ENCODE measurements around the gene SLC38A9.

DNA sequence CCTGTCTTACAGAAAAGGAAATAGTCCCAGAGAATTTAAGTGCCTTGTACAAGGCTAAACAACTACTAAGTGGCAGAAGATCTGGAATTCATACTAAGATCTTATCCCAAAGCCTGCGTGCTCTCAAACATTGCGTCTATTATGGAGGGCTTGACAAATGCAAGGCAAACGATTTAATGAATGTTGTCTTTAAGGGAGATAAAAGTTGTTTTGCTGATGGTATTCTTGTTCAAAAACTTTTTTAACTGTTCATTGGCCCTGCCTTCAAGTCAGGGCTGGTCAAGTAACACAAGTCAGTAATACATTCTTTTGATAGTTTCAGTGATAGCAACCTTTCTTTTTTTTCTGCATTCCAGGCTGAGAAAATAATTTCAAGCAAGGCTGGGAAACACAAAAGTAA, 1.7 kb upstream of the SLC38A9 start:
- TF ChIP-seq GATA2 (IDR thresholded peaks at IDR 0.05; ENCODE audit: low read depth, low read length) (no peak), GATA3 (IDR thresholded peaks at IDR 0.05; ENCODE audit: low read depth, low read length) (no peak)
